IPS-NIHi7 (cell line): Measurements from ENCODE around the gene CCL25.

ENCODE experiments used
- DNase-seq: peaks from one replicate; pipeline ENCODE4 v3.0.0; 2012; ENCODE audit warnings: mixed read lengths; ENCODE audit errors: extremely low spot score

The CCL25 gene

DNA sequence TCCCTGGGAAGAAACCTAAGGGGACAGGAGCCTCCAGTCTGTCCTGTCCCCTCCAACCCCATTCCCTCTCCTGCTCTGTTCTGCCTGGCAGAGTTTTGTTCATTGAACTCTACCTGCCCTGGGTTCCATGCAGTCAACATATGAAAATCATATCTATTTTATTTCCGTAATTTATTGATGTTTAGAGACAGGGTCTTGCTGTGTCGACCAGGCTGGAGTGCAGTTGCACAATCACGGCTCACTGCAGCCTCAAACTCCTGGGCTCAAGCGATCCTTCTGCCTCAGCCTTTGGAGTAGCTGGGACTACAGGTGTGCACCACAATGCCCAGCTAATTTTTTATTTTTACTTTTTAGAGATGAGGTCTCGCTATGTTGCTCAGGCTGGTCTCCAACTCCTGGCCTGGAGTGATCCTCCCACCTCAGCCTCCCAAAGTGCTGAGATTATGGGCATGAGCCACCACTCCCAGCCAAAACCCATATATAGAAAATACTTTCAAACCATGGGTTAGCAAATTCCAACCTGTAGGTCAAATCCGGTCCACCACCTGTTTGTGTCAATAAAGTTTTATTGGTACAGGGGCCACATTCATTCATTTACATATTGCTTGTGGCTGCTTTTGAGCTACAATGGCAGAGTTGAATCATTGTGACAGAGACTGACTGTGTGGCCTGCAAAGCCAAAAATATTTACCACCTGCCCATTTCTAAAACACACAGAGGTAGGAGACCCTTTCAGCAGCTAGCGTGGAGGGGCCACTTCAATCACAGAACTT is 57.5 kb downstream of the CCL25 start:
- no peak for DNase-seq

DNA sequence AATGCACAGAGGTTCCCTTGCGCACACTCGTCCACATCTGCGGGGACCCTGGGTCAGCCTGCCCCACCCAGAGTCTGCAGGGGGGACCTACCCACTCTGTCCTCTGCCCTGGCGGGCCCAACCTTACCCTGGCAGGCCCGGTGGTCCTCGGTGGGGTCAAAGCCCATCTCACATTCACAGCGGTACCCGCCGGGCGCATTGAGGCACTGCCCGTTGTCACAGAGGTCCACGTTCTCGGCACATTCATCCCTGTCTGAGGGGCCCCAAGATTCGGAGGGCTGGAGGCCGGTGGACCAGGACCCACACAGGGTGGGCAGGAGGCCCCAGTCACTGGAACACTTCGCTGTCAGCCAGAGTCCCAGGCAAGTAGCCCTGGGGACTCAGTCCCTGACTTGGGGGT is 58.4 kb downstream of the CCL25 start:
- no peak for DNase-seq

DNA sequence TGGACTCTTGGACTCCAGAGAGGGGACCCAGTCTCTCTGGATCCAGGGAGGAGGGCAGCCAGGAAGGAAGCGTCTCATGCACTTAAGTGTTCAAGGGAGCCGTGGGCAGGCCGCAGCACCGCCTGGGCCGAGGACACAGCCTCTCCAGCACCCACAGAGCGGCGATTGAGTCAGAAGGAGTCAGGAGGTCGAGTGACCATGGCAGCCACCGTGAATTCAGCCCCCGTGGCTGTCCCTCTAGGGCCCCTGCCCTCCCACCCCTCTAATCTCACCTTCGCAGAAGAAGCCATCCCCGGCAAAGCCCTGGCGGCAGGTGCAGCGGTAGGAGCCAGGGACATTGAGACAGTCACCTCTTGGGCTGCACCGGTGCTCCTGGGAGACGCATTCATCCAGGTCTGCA is 58.8 kb downstream of the CCL25 start:
- no peak for DNase-seq
